HG02623 (cell line): Measurements from ENCODE around the gene LCE7A.

Experiments used
- ATAC-seq: cut with Tn5 transposase; IDR thresholded peaks from one replicate; pipeline ENCODE4 v1.9.1; 2021; ENCODE audit warnings: moderate library complexity; ENCODE audit not compliant: unreplicated experiment

LCE7A gene

GRCh38 chr1:152879559-152880198, 19.9 kb downstream of the LCE7A start:
- no peak for ATAC-seq

- no peak for ATAC-seq
These were observed 20.5 kb downstream of the LCE7A start for GRCh38 chr1:152880316-152880715.

- ATAC-seq: no peak
These were observed 21.1 kb downstream of the LCE7A start for GRCh38 chr1:152880907-152881306.

GRCh38 chr1:152884085-152884484, 24.3 kb downstream of the LCE7A start:
- no peak for ATAC-seq

GRCh38 chr1:152884506-152884905, 24.7 kb downstream of the LCE7A start:
- ATAC-seq: no peak

- no peak for ATAC-seq
These were observed 25.3 kb downstream of the LCE7A start for GRCh38 chr1:152884966-152885624.

GRCh38 chr1:152886085-152886484, 26.3 kb downstream of the LCE7A start:
- ATAC-seq: no peak

- no peak for ATAC-seq
These were observed 27.1 kb downstream of the LCE7A start for GRCh38 chr1:152886758-152887409.

GRCh38 chr1:152888126-152888525, 28.3 kb downstream of the LCE7A start:
- ATAC-seq: no peak

- no peak for ATAC-seq
These were observed 39.2 kb downstream of the LCE7A start for GRCh38 chr1:152899027-152899426.

GRCh38 chr1:152899883-152900282, 40.1 kb downstream of the LCE7A start:
- no peak for ATAC-seq

GRCh38 chr1:152901631-152902030, 41.8 kb downstream of the LCE7A start:
- ATAC-seq: no peak

- ATAC-seq: no peak
These were observed 42.8 kb downstream of the LCE7A start for GRCh38 chr1:152902636-152903035.

- ATAC-seq: no peak
These were observed 45.1 kb downstream of the LCE7A start for GRCh38 chr1:152904688-152905440.

- no peak for ATAC-seq
These were observed 46.3 kb downstream of the LCE7A start for GRCh38 chr1:152906023-152906565.

GRCh38 chr1:152907686-152908601, 48.1 kb downstream of the LCE7A start, which contains the start of gene IVL:
TSS of gene IVL (plus strand) at chr1:152908546. CDS start at chr1:152909798, 1,252 bp downstream.
- no peak for ATAC-seq

- no peak for ATAC-seq
These were observed 49.4 kb downstream of the LCE7A start for GRCh38 chr1:152909206-152909605.
